ENCODE results near the gene UQCR11.

Gene UQCR11

GRCh38 chr19:1611353-1611752 is 6.1 kb upstream of the UQCR11 start:
- Histone ChIP-seq H3K4me2 (ENCODE audit: insufficient read depth, low read length) (no peak overlapping the region), H3K9me3 (ENCODE audit: insufficient read depth, low read length, severe bottlenecking) (no peaks in the 10 kb centered on the region), H4K20me1 (ENCODE audit: insufficient read depth, low read length) (peaks cover 35% of the 10 kb centered on the region), H3K4me3 (ENCODE audit: low read depth in 1 of 2, low read length in 2 of 2) (no peak overlapping the region), H3K4me1 (ENCODE audit: insufficient read depth, low read length) (peaks cover 9% of the 10 kb centered on the region), H2AFZ (ENCODE audit: low read depth, low read length) (no peak overlapping the region), H3K36me3 (ENCODE audit: insufficient read depth, low read length) (peaks cover 67% of the 10 kb centered on the region), H3K79me2 (ENCODE audit: insufficient read depth, low read length) (0 out of 2 replicates have a peak, but pooled peaks cover under 1% of the 10 kb centered on the region), H3K27me3 (ENCODE audit: insufficient read depth, low read length, poor library complexity) (no peaks in the 10 kb centered on the region), H3K9ac (ENCODE audit: low read depth, low read length) (no peak overlapping the region), H3K27ac (ENCODE audit: low read length) (no peak overlapping the region)
- TF ChIP-seq, protein P1, sequence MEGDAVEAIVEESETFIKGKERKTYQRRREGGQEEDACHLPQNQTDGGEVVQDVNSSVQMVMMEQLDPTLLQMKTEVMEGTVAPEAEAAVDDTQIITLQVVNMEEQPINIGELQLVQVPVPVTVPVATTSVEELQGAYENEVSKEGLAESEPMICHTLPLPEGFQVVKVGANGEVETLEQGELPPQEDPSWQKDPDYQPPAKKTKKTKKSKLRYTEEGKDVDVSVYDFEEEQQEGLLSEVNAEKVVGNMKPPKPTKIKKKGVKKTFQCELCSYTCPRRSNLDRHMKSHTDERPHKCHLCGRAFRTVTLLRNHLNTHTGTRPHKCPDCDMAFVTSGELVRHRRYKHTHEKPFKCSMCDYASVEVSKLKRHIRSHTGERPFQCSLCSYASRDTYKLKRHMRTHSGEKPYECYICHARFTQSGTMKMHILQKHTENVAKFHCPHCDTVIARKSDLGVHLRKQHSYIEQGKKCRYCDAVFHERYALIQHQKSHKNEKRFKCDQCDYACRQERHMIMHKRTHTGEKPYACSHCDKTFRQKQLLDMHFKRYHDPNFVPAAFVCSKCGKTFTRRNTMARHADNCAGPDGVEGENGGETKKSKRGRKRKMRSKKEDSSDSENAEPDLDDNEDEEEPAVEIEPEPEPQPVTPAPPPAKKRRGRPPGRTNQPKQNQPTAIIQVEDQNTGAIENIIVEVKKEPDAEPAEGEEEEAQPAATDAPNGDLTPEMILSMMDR (IDR thresholded peaks at IDR 0.05; ENCODE audit: borderline replicate concordance, extremely low read depth, low read length, poor library complexity, severe bottlenecking) = no peak
- no peak for TF ChIP-seq EZH2 (IDR thresholded peaks at IDR 0.05; ENCODE audit: borderline replicate concordance, low read depth, low read length, severe bottlenecking)
- no peak for ATAC-seq (ENCODE audit: insufficient read depth, low read depth)
- DNase-seq = no peak

DNA sequence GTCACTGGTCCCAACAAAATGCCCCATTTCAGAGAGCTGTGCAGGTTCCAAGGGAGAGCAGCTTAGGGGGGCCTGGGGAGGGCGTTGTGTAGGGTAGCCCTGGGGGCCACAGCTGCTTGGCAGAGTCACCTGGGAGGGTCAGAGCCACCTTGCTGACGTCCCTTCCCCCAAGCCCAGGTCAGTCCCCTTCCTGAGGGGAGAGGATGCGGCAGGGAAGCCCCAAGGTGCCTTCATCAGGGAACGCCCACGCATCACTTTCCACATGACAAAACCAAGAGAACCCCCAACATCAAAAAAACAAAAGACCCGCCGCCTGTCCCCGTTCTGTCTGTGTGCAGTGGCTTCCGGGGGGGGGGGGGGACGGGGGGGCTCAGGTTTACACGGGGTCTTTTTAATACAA is 5.3 kb upstream of the UQCR11 start:
- H3K27ac ChIP-seq (ENCODE audit: low read length) = no peak overlapping the region
- H3K4me3 ChIP-seq (ENCODE audit: low read depth in 1 of 2, low read length in 2 of 2) = no peak overlapping the region
- peaks cover 16% of the 10 kb centered on the region for H3K4me1 ChIP-seq (ENCODE audit: insufficient read depth, low read length)
- H3K36me3 ChIP-seq (ENCODE audit: insufficient read depth, low read length) = peaks cover 60% of the 10 kb centered on the region
- no peaks in the 10 kb centered on the region for H3K27me3 ChIP-seq (ENCODE audit: insufficient read depth, low read length, poor library complexity)
- ATAC-seq (ENCODE audit: insufficient read depth, low read depth) (no peak), DNase-seq (no peak)
- peaks cover 35% of the 10 kb centered on the region for H4K20me1 ChIP-seq (ENCODE audit: insufficient read depth, low read length)
- no peak overlapping the region for H2AFZ ChIP-seq (ENCODE audit: low read depth, low read length)
- no peak for TF ChIP-seq EZH2 (IDR thresholded peaks at IDR 0.05; ENCODE audit: borderline replicate concordance, low read depth, low read length, severe bottlenecking)
- no peak overlapping the region for H3K9ac ChIP-seq (ENCODE audit: low read depth, low read length)
- no peaks in the 10 kb centered on the region for H3K9me3 ChIP-seq (ENCODE audit: insufficient read depth, low read length, severe bottlenecking)
- H3K4me2 ChIP-seq (ENCODE audit: insufficient read depth, low read length) = no peak overlapping the region
- H3K79me2 ChIP-seq (ENCODE audit: insufficient read depth, low read length) = no peaks in the 10 kb centered on the region

DNA sequence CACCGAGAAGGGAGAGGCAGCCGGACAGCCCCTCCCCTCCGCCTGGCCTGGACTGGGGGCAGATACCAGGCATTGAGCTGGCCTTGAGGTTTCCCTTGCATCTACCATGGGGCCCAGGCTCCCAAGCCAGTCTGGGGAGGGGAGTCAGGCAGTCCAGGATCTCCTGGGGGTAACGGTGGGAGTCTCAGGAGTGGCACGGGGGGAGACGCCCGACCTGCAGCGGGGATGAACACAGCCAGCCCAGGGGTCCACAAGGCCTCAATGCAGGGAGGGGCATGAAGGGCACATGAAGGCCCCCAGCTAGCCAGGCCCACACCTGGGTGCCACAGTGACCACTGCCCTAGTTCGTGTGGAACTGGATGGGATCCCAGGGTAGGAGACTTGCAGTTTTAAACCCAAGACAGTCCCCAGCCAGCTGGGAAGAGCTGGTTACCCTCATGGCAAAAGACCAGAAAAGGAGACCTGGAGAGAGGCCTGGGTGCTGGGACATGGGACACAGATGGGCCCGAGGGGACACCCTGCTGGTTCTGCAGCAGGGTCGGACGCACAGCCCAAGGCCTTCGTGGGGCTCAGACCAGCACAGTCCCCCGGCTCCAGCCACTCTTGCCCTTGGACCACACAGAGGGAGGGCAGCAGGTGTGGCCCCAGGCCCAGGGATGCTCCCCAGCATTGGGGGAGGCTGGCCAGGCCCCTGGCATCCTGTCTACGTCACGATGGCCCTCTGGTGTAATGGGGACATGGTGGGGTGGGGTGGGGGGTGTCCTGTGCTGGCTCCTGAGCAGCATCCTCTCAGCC is 4.6 kb upstream of the UQCR11 start:
- Histone ChIP-seq H3K27ac (ENCODE audit: low read length) (no peak overlapping the region), H3K36me3 (ENCODE audit: insufficient read depth, low read length) (peaks cover 56% of the 10 kb centered on the region), H3K9me3 (ENCODE audit: insufficient read depth, low read length, severe bottlenecking) (no peaks in the 10 kb centered on the region), H3K4me3 (ENCODE audit: low read depth in 1 of 2, low read length in 2 of 2) (no peak overlapping the region), H3K9ac (ENCODE audit: low read depth, low read length) (no peak overlapping the region), H2AFZ (ENCODE audit: low read depth, low read length) (no peak overlapping the region), H3K79me2 (ENCODE audit: insufficient read depth, low read length) (peaks cover 4% of the 10 kb centered on the region), H3K27me3 (ENCODE audit: insufficient read depth, low read length, poor library complexity) (no peaks in the 10 kb centered on the region), H3K4me1 (ENCODE audit: insufficient read depth, low read length) (peaks cover 17% of the 10 kb centered on the region), H3K4me2 (ENCODE audit: insufficient read depth, low read length) (no peak overlapping the region), H4K20me1 (ENCODE audit: insufficient read depth, low read length) (peaks cover 35% of the 10 kb centered on the region)
- TF ChIP-seq, protein P1 (IDR thresholded peaks at IDR 0.05; ENCODE audit: borderline replicate concordance, extremely low read depth, low read length, poor library complexity, severe bottlenecking) = no peak
- no peak for TF ChIP-seq EZH2 (IDR thresholded peaks at IDR 0.05; ENCODE audit: borderline replicate concordance, low read depth, low read length, severe bottlenecking)
- DNase-seq = no peak
- ATAC-seq (ENCODE audit: insufficient read depth, low read depth) = no peak

- H4K20me1 ChIP-seq (ENCODE audit: insufficient read depth, low read length) = peaks cover 35% of the 10 kb centered on the region
- H3K4me2 ChIP-seq (ENCODE audit: insufficient read depth, low read length) = no peak overlapping the region
- no peaks in the 10 kb centered on the region for H3K27me3 ChIP-seq (ENCODE audit: insufficient read depth, low read length, poor library complexity)
- peaks cover 50% of the 10 kb centered on the region for H3K36me3 ChIP-seq (ENCODE audit: insufficient read depth, low read length)
- TF ChIP-seq EZH2 (IDR thresholded peaks at IDR 0.05; ENCODE audit: borderline replicate concordance, low read depth, low read length, severe bottlenecking) = no peak
- TF ChIP-seq, protein P1 (IDR thresholded peaks at IDR 0.05; ENCODE audit: borderline replicate concordance, extremely low read depth, low read length, poor library complexity, severe bottlenecking) = no peak
- no peak overlapping the region for H3K4me3 ChIP-seq (ENCODE audit: low read depth in 1 of 2, low read length in 2 of 2)
- H3K9me3 ChIP-seq (ENCODE audit: insufficient read depth, low read length, severe bottlenecking) = no peaks in the 10 kb centered on the region
- H3K27ac ChIP-seq (ENCODE audit: low read length) = no peak overlapping the region
- H3K9ac ChIP-seq (ENCODE audit: low read depth, low read length) = no peak overlapping the region
- no peak for ATAC-seq (ENCODE audit: insufficient read depth, low read depth)
- H3K79me2 ChIP-seq (ENCODE audit: insufficient read depth, low read length) = peaks cover 12% of the 10 kb centered on the region
- H3K4me1 ChIP-seq (ENCODE audit: insufficient read depth, low read length) = peaks cover 25% of the 10 kb centered on the region
- no peak for DNase-seq
- H2AFZ ChIP-seq (ENCODE audit: low read depth, low read length) = no peak overlapping the region
Measured at GRCh38 chr19:1609103-1609396, 3.8 kb upstream of the UQCR11 start.

Measured in DND-41 (cell line).